ENCODE measurements around the gene TRAPPC8.

- no peak for TF ChIP-seq CTCF (IDR thresholded peaks at IDR 0.05)
- no peak for TF ChIP-seq EZH2 (IDR thresholded peaks at IDR 0.05)
- TF ChIP-seq EZH2phosphoT487 (IDR thresholded peaks at IDR 0.05) = no peak
Observed at GRCh38 chr18:31840499-31840898, 102.4 kb downstream of the TRAPPC8 start.

All from neural progenitor cell (in vitro differentiated cells).